Measurements from ENCODE around the gene SIRT6.
A peak's percentile ranks its signal among the peaks of the same experiment; 100 is the strongest.
"Not testable (repeated sequence)": the region's sequence is repeated elsewhere in the genome, so short reads cannot be mapped to it uniquely, and the experiment has no call there.

The SIRT6 gene

DNA sequence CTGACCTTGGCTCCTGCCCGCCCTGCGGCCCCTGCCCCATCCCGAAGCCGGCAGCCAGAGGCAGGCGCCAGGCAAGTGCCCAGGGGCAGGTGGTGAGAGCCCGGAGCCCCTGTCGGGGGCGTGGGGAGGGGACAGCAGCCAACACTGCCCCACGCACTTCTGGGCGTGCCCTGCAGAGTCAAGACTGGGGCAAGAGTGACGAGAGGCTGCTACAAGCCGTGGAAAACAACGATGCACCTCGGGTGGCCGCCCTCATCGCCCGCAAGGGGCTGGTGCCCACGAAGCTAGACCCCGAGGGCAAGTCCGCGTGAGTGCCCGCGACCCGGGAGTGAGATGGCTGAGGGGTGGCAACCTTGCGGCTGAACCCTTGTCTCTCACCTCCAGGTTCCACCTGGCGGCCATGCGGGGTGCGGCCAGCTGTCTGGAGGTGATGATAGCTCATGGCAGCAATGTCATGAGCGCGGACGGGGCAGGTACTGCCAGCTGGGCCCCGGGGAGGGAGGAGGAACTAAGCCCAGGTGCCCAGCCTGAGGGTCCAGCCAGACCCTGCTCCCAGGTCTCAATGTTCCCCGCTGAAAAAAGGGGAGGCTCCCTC is 17.4 kb upstream of the SIRT6 start:
- no peak for DNase-seq

DNA sequence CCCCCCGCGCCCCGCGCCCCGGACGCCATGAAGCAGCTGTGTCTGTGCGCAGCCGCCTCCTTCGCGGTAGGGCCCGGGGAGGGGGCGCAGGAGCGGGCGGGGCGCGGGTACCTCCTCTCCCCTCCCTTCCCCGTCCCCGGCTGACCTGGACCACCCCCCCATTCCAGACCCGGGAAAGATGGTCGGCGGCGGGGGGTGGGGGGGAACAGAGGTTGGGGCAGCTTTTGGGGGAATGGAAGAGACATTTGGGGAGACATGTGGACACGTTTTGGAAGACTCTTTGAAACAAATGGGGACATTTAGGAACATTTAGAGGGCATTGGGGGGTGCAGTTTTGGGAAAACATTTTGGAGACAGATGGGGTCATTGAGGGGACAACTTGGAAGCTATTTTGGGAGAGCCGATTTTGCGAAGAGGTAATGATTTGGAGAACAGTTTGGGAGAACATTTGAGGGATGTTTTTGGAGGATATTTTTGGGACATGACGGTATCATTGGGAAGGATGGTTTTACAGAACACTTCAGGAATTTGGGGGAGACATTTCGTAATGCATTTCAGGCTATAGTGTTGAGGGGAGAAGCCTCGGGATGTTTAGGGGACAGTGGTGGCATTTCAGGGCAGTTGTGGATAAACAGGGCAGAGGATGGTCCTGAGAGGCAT is 16.2 kb upstream of the SIRT6 start:
- DNase-seq, result no peak

- DNase-seq, result no peak
Measured at GRCh38 chr19:4197625-4198466, 15.5 kb upstream of the SIRT6 start.

DNA sequence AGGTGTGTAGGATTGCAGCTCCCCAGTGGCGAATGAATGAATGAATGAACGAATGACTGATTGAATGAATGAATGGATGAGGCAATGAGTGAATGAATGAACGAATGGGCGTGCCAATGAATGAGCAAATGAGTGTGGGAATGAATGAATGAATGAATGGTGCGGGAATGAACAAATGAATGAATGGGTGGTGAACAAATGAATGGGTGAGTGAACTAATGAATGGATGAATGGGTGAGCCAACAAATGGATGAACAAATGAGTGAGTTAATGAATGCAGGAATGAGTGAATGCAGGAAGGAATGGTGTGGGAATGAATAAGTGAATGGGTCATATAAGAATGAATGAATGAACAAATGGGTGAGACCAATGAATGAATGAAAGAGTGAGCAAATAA is 14.9 kb upstream of the SIRT6 start:
- DNase-seq, result no peak

- no peak for DNase-seq
Measured at GRCh38 chr19:4196587-4197148, 14.3 kb upstream of the SIRT6 start.

- no peak for DNase-seq
Measured at GRCh38 chr19:4196009-4196408, 13.6 kb upstream of the SIRT6 start.

DNA sequence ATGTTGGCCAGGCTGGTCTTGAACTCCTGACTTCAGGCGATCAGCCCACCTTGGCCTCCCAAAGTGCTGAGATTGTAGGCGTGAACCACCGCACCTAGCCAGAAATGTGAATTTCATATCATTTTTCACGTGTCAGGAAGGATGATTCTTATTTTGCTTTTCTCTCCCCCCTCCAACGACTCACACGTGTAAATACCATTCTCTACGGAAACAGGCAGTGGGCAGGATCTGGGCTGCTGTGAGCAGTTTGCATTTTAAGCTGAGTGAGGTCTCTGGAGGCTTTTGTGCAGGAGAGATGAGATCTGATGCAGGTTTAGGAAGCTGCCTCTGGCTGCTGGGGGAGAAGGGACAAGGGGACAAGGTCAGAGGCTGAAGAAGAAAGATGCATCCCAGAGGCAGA is 12.0 kb upstream of the SIRT6 start:
- DNase-seq, result no peak

- not testable (repeated sequence) for DNase-seq
Measured at GRCh38 chr19:4192537-4192936, 10.2 kb upstream of the SIRT6 start.

DNA sequence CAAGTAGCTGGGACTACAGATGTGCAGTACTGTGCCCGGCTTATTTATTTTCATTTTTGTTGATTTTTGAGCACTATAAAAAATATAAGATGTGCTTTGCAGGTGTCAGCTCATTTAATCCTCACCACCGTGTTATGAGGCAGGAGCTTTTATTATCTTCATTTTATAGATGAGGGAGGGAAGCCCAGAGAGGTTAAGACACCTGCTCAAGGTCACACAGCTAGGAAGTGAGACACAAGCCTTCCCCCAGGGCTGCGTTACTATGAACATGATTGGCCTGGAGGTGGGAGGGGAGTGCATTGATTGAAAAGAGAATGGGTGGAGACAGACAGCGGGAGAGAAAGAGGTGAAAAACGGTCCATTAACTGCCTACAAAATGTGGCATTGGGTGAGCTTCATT is 7.3 kb upstream of the SIRT6 start:
- DNase-seq, result no peak

DNA sequence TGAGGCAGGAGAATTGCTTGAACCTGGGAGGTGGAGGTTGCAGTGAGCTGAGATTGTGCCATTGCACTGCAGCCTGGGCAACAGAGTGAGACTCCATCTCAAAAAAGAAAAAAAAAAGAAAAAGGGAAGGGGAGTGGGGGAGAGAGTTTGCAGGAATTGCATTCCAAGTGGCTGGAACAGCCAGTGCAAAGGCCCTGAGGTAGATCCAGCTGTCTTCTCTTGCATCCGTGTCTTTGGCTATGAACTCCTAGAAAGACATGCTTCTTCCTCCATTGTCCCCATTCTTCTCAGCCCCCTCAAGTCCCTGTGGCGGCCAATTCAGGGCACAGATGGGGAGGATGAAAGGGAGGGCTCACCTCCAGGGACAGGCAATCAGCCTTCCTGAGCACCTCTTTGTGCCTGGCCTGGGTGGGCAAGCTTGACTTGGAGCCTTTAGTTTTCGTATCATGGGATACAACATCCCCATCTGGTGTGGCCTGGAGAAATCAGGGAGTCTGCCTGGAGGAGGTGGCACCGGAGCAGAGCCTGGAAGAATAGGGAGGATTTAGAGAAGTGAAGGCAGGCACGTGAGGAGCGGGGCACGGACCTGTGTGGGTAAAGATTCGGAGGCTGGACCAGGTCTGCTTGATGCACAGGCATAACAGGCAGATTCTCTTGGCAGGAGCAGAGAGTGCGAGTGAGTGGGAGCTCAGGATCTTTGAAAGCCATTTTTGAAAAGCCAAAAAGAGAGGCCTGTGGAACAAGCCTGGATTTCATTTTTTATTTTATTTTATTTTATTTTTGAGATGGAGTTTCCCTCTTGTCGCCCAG is 5.2 kb upstream of the SIRT6 start:
- DNase-seq, result no peak

- peak; percentile 66 for DNase-seq
Measured at GRCh38 chr19:4186087-4186993, 4.0 kb upstream of the SIRT6 start.

DNA sequence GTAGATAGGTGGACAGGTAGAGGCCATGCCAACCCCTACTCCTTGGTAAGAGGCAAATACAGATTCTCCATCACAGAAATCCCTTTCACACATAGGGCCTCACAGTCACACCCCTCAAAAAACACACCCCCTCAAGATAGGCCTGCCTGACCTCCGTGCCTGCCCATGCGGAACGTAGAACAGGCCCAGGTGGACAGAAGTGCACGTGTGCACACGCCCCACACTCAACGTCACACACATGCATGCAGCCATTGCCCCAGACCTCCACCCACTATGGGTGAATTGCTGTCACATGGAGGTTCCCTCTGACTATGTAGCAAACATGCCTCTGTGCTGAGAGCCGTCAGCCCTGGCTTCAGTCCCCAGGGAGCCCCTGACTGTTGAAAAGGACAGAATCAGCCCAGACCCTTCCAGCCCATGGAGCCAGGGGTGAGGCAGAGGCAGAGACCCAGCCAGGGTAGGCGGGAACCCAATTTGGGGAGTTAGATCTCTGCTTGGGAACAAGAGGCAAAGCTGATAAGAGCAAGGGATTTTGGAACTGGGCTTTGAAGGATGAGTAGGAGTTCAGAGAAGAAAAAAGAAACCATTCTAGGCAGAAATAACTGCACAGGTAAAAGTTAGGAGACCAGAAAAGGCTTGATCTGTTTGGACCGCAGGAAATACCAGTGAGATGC is 3.2 kb upstream of the SIRT6 start:
- DNase-seq, result no peak

GRCh38 chr19:4184718-4185352 is 2.5 kb upstream of the SIRT6 start:
- DNase-seq, result no peak

DNA sequence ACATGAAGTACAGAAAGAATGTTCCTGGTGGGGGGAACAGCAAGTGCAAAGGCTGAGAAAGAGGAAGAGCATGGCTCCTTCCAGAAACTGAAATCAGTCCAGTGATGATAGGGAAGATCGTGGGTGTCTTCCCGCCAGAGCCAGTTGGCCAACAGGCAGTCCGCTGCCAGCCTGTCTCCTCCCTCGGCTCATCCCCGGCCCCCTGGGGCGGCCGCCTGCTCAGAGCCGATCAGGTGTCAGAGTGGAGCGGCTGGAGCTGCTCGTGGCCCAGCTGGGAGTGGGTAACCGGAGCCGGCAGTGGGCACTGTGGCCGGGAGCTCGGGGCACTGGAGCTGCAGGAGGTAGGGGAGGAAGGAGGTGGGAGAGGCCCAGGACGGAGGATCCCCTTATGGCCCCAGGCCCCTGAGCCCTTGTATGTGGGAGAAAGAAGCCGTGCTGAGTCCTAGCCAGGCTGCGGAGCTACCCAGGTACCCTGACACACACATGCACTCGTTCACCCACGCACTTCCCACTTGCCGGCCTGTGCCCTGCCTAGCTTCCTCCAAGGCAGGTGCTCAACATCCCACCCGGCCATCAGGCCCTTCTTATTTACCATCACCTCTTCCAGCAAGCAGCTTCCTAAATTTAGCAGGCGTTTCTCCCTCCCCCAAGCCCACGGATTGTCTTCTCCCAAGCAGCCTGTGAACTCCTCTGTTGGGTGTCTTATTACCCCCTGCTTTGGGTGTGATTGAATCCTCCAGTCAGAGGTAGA is 1.8 kb upstream of the SIRT6 start:
- no peak for DNase-seq

DNA sequence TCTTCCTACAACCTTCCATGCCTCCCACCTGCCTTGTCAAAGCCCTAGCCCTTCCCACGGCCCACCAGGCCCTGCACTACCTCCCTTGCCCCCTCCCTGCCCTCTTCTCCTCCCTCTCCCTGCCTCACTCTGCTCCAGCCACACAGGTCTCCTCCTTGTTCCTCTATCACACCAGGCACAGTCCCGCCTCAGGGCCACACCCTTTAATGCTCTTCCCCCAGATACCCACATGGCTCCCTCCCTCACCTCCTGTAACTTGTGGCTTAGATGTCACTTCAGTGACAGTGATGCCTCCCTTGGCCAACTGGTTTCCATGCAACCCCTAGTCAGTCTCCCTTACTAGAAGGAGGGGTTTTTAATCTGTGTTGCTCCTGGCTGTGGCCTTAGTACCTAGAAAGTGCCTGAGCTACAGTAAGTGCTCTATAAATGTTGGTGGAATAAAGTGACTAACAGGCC is 1.3 kb downstream of the SIRT6 start:
- DNase-seq, result no peak

DNA sequence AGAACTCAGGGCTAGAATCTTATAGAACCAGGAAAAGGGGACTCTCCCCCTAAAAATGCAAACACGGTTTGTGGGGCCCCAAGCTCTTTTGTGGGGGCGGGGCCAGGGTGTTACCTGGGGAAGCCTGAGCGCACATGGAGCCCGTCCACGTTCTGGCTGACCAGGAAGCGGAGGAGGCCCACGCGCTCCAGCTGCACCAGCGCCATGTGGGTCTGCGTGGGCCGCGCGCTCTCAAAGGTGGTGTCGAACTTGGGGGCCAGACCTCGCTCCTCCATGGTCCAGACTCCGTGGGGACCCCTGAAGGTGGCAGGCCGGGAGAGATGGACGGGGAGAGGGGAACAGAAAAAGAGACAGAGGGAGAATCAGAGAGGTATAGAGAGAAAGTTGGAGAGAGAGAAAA is 3.4 kb downstream of the SIRT6 start:
- no peak for DNase-seq

DNA sequence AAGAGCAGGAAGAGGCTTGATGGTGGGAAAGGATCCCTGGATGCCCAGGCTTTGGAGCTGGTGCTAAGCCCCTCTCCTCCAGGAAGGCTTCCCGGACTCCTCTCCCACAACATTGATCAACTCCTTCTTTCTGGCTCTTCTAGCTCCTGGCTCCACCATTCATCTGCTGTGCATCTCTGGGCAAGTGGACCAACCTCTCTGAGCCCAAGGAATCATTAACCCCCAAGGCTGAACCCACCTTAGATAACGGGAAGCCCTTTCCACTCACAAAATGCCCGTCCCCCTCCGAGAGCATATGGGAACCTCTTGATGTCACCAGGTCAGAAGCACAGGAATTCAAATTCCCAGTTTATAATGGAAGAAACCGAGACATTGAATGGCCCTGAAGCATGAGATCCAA is 5.2 kb downstream of the SIRT6 start:
- DNase-seq, result no peak

- DNase-seq, result no peak
Measured at GRCh38 chr19:4175669-4175931, 6.8 kb downstream of the SIRT6 start.

DNA sequence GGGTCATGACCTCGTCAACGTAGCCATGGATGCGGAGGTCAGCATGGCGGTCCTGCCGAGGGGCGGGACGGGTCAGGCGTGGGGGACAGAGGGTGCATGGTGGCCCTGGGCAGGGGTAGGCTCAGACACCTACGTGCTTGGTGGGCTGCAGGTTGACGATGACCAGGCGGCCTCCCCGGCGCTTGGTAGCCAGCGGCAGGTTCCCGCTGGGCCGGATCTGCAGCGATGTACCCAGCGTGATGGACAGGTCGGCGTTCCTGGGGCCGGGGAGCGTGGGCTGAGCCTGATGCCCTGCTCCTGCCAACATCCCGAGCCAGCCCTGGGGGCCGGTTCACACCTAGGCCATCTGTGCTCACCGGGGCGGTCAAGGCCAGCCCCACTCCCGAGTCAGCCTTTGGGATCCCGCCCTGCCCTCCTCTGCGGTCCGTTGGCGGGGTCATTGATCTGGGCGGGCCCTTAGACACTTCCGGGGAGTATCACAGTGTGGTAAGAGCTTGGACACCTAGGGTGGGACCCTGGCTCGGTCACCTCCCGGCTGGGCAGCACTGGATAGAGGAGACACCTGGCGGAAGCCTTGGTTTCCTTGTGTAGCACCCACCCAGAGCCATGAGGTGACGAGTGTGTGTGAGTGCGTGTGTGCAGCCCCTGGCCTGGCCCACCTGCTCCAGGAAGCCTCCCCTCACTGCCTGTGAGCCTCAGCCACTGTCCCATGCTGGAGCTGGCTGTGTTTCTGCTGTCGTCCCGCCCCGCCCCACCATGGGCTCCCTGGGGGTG is 7.3 kb downstream of the SIRT6 start:
- no peak for DNase-seq
